Mesenchymal stem cell (in vitro differentiated cells and primary cell): Measurements from ENCODE around the gene TSEN15.

ENCODE experiments used
- DNase-seq: peaks from one replicate; pipeline ENCODE4 v3.0.0-alpha.2; 2013
- H2AFZ ChIP-seq: one replicate; pipeline ENCODE4 v1.6.1; 2013; ENCODE audit warnings: low read depth, mild to moderate bottlenecking, control low read depth, inconsistent platforms, low read length, moderate library complexity
- H2AK5ac ChIP-seq: 2 replicates; pipeline ENCODE4 v1.6.1; 2013; ENCODE audit warnings: low read length, moderate library complexity, mild to moderate bottlenecking, inconsistent platforms; ENCODE audit not compliant: severe bottlenecking
- H2BK120ac ChIP-seq: one replicate; pipeline ENCODE4 v1.6.1; 2013; ENCODE audit warnings: low read depth, mild to moderate bottlenecking, inconsistent platforms, low read length, moderate library complexity
- H2BK12ac ChIP-seq, 2 experiments: one replicate each; pipeline ENCODE4 v1.6.1; 2013; ENCODE audit warnings: inconsistent platforms in 2 of 2, low read length in 2 of 2, mild to moderate bottlenecking in 2 of 2, moderate library complexity in 2 of 2, control low read depth in 1 of 2
- H2BK15ac ChIP-seq: one replicate; pipeline ENCODE4 v1.6.1; 2013; ENCODE audit warnings: mild to moderate bottlenecking, low read depth, inconsistent platforms; ENCODE audit not compliant: poor library complexity, severe bottlenecking
- H2BK5ac ChIP-seq: 2 replicates; pipeline ENCODE4 v1.6.1; 2013; ENCODE audit warnings: low read depth, mild to moderate bottlenecking, low read length, control low read depth, inconsistent platforms; ENCODE audit not compliant: poor library complexity, severe bottlenecking
- H3K14ac ChIP-seq, 2 experiments: one replicate each; pipeline ENCODE4 v1.6.1; 2013; ENCODE audit warnings: inconsistent platforms in 2 of 2, low read length in 2 of 2, control low read depth in 1 of 2, mild to moderate bottlenecking in 1 of 2, moderate library complexity in 1 of 2
- H3K18ac ChIP-seq, 2 experiments: one replicate each; pipeline ENCODE4 v1.6.1; 2013; ENCODE audit warnings: inconsistent platforms in 2 of 2, low read length in 2 of 2, control low read depth in 1 of 2, low read depth in 1 of 2, mild to moderate bottlenecking in 1 of 2
- H3K23ac ChIP-seq, 2 experiments: one replicate each; pipeline ENCODE4 v1.6.1; 2013; ENCODE audit warnings: inconsistent platforms in 2 of 2, low read length in 2 of 2, mild to moderate bottlenecking in 2 of 2, moderate library complexity in 2 of 2, control low read depth in 1 of 2
- H3K27ac ChIP-seq: 2 replicates; pipeline ENCODE4 v1.5.1; 2013; ENCODE audit warnings: mild to moderate bottlenecking, moderate library complexity, low read length, control low read depth, inconsistent platforms; ENCODE audit not compliant: poor library complexity, severe bottlenecking
- H3K27me3 ChIP-seq, 2 experiments: 2 replicates each; pipeline versions ENCODE4 v1.6.1 to v1.7.0; 2013; ENCODE audit warnings: low read length in 2 of 2, mild to moderate bottlenecking in 2 of 2, moderate library complexity in 2 of 2, control low read depth in 1 of 2, inconsistent platforms in 1 of 2; ENCODE audit not compliant: control insufficient read depth in 1 of 2, insufficient read depth in 1 of 2
- H3K36me3 ChIP-seq, 2 experiments: 2 replicates each; pipeline versions ENCODE4 v1.6.1 to v1.7.0; 2013; ENCODE audit warnings: low read length in 2 of 2, control low read depth in 1 of 2, inconsistent platforms in 1 of 2, low read depth in 1 of 2, mild to moderate bottlenecking in 1 of 2; ENCODE audit not compliant: insufficient read depth in 2 of 2, control insufficient read depth in 1 of 2
- H3K4ac ChIP-seq, 2 experiments: one replicate each; pipeline ENCODE4 v1.6.1; 2013; ENCODE audit warnings: inconsistent platforms in 2 of 2, low read length in 2 of 2, mild to moderate bottlenecking in 2 of 2, moderate library complexity in 2 of 2, control low read depth in 1 of 2, low read depth in 1 of 2
- H3K4me1 ChIP-seq: 2 replicates; pipeline ENCODE4 v1.6.1; 2013; ENCODE audit warnings: low read depth, low read length, control low read depth; ENCODE audit not compliant: control insufficient read depth, insufficient read depth
- H3K4me2 ChIP-seq: 2 replicates; pipeline ENCODE4 v1.6.1; 2013; ENCODE audit warnings: low read length, mild to moderate bottlenecking, inconsistent platforms; ENCODE audit not compliant: poor library complexity, severe bottlenecking
- H3K4me3 ChIP-seq, 2 experiments: 2 replicates each; pipeline versions ENCODE4 v1.5.1 to v1.7.0; 2013; ENCODE audit warnings: low read length in 2 of 2, mild to moderate bottlenecking in 2 of 2, control low read depth in 1 of 2, low read depth in 1 of 2; ENCODE audit not compliant: insufficient read depth in 1 of 2
- H3K79me1 ChIP-seq: replicated peaks from 2 replicates; pipeline ENCODE4 v1.6.1; 2013; ENCODE audit warnings: mild to moderate bottlenecking, control low read depth, low read length, inconsistent platforms; ENCODE audit not compliant: poor library complexity, severe bottlenecking
- H3K9ac ChIP-seq: 2 replicates; pipeline ENCODE4 v1.7.0; 2013; ENCODE audit warnings: mild to moderate bottlenecking, low read length, moderate library complexity
- H3K9me3 ChIP-seq: 2 replicates; pipeline ENCODE4 v1.7.0; 2013; ENCODE audit warnings: mild to moderate bottlenecking, low read length; ENCODE audit not compliant: control insufficient read depth
- H4K8ac ChIP-seq: one replicate; pipeline ENCODE4 v1.6.1; 2013; ENCODE audit warnings: inconsistent platforms, mild to moderate bottlenecking, low read length, moderate library complexity
- H4K91ac ChIP-seq: one replicate; pipeline ENCODE4 v1.6.1; 2013; ENCODE audit warnings: mild to moderate bottlenecking, low read length, inconsistent platforms
- WGBS: methylation state at CpG from one replicate; pipeline ENCODE4 v1.1.7; 2013; ENCODE audit warnings: mixed read lengths; 5-methylcytosine and 5-hydroxymethylcytosine counted together

The TSEN15 gene

DNA sequence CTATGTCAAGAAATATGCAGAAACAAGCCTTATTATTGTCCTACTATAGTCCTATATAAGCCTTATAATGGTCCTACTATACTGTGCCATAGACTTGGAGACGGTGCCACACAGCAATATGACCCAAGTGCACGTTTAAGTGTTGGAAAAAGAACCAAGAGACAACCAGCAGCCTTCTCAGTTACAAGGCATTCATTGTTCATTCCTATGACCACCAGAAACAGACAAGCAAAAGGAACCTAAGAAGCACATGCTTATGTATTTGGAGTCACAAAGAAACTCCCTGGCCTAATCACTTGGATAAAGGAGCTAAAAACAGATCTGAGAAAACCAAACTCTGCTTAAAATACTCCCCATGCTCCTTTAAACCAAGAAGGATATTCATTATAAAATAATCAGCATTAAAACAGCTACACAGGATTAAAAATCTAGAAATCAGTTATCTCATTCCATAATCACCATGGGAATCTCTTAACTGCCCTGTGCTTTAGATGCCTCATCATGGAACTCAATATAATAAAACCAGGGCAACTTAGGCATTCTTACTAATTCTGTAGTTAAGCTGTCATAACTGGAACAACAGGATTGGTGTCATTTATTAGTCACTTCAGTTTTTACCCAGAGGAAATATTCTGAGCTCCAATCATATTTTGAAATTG is 21.0 kb upstream of the TSEN15 start:
- Histone ChIP-seq H4K8ac (no peak overlapping the region), H3K27ac (no peak overlapping the region), H2BK15ac (no peak overlapping the region), H3K9me3 (no peaks in the 10 kb centered on the region), H3K4me2 (no peak overlapping the region), H3K79me1 (no peaks in the 10 kb centered on the region), H2AK5ac (no peak overlapping the region), H3K36me3 (no peaks in the 10 kb centered on the region), H3K4me1 (no peaks in the 10 kb centered on the region), H2AFZ (no peak overlapping the region), H3K27me3 (peaks cover 0 to 4% of the 10 kb centered on the region in 2 experiments), H3K18ac (no peak overlapping the region), H2BK5ac (no peak overlapping the region), H3K23ac (no peak overlapping the region), H4K91ac (no peak overlapping the region), H2BK12ac (no peak overlapping the region), H3K4me3 (no peak overlapping the region), H3K4ac (no peak overlapping the region), H3K9ac (no peak overlapping the region), H3K14ac (no peak overlapping the region), H2BK120ac (no peak overlapping the region)
- no peak for DNase-seq
- WGBS = 89% methylated on average over 2 of the region's 2 CpGs

- Histone ChIP-seq H3K36me3 (no peaks in the 10 kb centered on the region), H2BK12ac (no peak overlapping the region), H3K23ac (no peak overlapping the region), H2AK5ac (no peak overlapping the region), H3K4me2 (no peak overlapping the region), H3K4me1 (peaks cover under 1% of the 10 kb centered on the region), H2AFZ (no peak overlapping the region), H3K79me1 (no peaks in the 10 kb centered on the region), H2BK5ac (no peak overlapping the region), H3K9me3 (no peaks in the 10 kb centered on the region), H3K18ac (no peak overlapping the region), H2BK15ac (no peak overlapping the region), H3K4me3 (no peak overlapping the region), H3K14ac (no peak overlapping the region), H4K8ac (no peak overlapping the region), H3K9ac (no peak overlapping the region), H3K27ac (no peak overlapping the region), H3K4ac (no peak overlapping the region), H4K91ac (no peak overlapping the region), H2BK120ac (no peak overlapping the region), H3K27me3 (peaks cover 3 to 9% of the 10 kb centered on the region in 2 experiments)
- DNase-seq = no peak
- no CpG with 5 or more reads among the region's 1 CpG for WGBS
Measured at GRCh38 chr1:184031092-184031408, 20.5 kb upstream of the TSEN15 start.

- Histone ChIP-seq H3K18ac (no peak overlapping the region), H2BK120ac (no peak overlapping the region), H2AFZ (no peak overlapping the region), H3K4me3 (no peak overlapping the region), H3K14ac (no peak overlapping the region), H3K23ac (no peak overlapping the region), H2BK12ac (no peak overlapping the region), H3K9me3 (no peaks in the 10 kb centered on the region), H3K9ac (no peak overlapping the region), H2AK5ac (no peak overlapping the region), H3K27ac (no peak overlapping the region), H2BK5ac (no peak overlapping the region), H3K4me2 (no peak overlapping the region), H2BK15ac (no peak overlapping the region), H3K4me1 (peaks cover 6% of the 10 kb centered on the region), H3K4ac (no peak overlapping the region), H3K79me1 (no peaks in the 10 kb centered on the region), H4K8ac (no peak overlapping the region), H3K36me3 (no peaks in the 10 kb centered on the region), H3K27me3 (peaks cover 6 to 14% of the 10 kb centered on the region in 2 experiments), H4K91ac (no peak overlapping the region)
- 91% methylated on average over 7 of the region's 8 CpGs for WGBS
- no peak for DNase-seq
Measured at GRCh38 chr1:184031409-184032107, 20.0 kb upstream of the TSEN15 start.

DNA sequence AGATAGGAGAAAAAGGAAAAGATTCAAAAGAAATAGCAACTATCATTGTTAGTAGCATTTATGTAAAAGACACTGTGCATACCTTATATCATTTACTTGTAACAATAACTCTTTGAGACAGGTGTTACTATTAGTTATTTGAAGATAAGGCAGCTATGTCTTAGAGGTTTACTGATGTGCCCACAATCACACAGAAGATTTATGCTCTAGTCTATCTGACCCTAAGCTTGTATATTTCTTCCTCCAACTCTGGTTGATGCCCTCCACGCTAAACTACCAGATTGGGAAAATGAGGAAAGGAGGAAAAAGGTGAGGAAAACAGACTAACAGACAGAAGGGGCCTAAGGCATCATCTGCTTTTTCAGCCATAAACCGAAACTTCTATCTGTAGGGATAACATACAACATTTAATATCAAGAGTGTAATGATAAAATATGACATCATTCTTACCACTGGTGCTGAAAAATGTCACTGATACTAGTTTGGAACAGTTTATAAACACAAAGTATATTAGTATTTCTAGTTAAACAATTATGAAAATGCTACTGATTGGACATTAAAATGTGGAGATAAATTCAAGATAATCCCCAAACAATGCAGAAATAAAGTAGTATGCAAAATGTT is 19.1 kb upstream of the TSEN15 start:
- Histone ChIP-seq H3K18ac (no peak overlapping the region), H2BK5ac (no peak overlapping the region), H3K23ac (no peak overlapping the region), H3K14ac (no peak overlapping the region), H3K4me2 (no peak overlapping the region), H4K91ac (no peak overlapping the region), H2BK120ac (no peak overlapping the region), H3K27ac (no peak overlapping the region), H3K9me3 (no peaks in the 10 kb centered on the region), H2BK15ac (no peak overlapping the region), H2AFZ (no peak overlapping the region), H3K4me1 (peaks cover 12% of the 10 kb centered on the region), H2AK5ac (no peak overlapping the region), H3K9ac (no peak overlapping the region), H3K36me3 (no peaks in the 10 kb centered on the region), H4K8ac (no peak overlapping the region), H3K27me3 (peaks cover 6 to 15% of the 10 kb centered on the region in 2 experiments), H3K4me3 (no peak overlapping the region), H3K79me1 (no peaks in the 10 kb centered on the region), H2BK12ac (no peak overlapping the region), H3K4ac (no peak overlapping the region)
- no CpG with 5 or more reads among the region's 2 CpGs for WGBS
- no peak for DNase-seq
